GM12873 (cell line): Measurements from ENCODE around the gene RHOU.

Experiments
- TF ChIP-seq, protein P1 (sequence below): IDR thresholded peaks from 2 replicates; pipeline ENCODE4 v1.5.1; 2012; ENCODE audit warnings: low read depth, mild to moderate bottlenecking, moderate library complexity, low read length, control low read depth; ENCODE audit not compliant: insufficient read depth; ENCODE audit errors: missing control alignments

Gene RHOU

DNA sequence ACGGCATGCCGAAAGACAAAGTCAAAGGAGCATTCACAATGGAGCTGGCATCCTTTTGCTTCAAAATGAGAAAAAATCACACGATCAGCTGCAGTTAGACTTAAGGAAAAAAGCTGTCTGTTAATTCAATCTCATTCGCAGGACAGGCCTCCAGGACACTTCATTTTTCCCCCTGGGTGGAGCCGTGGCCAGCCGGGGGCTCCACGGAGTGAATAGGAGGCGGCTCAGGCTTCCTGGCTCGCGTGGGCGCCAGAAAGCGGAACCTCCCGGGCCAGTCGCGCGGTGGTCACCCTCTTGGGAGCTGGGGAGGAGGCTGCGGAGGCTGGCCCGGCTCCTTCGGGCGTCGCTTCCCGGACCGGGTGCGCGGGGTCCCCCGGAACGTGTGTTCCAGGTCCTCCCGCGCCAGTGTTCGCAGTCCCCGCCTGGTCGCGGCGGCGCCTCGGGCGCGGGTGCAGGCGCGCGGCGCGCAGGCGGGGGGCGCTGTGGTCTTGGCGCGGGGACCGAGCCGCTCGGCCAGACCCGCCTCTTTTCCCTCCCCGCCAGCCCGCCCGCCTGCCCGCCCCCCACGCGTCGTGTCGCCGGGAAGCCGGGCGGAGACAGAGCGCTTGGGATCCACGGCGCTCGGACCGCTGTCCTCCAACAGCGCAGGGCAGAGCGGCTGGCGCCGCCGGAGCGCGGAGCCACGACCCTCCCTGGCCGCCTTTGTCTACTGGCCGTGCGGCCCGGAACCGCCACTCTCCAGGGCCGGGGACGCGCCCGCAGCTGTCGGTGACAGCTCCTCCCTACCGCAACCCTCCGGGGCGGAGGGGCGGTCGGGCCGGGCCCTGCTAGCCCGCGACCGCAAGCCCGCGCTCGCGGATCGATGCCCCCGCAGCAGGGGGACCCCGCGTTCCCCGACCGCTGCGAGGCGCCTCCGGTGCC lies at the start of gene RHOU:
RHOU (plus strand) TSS at position 599 of the 921 bp plus-strand sequence; CDS start at position 863, 264 bp downstream.
- TF ChIP-seq, protein P1, sequence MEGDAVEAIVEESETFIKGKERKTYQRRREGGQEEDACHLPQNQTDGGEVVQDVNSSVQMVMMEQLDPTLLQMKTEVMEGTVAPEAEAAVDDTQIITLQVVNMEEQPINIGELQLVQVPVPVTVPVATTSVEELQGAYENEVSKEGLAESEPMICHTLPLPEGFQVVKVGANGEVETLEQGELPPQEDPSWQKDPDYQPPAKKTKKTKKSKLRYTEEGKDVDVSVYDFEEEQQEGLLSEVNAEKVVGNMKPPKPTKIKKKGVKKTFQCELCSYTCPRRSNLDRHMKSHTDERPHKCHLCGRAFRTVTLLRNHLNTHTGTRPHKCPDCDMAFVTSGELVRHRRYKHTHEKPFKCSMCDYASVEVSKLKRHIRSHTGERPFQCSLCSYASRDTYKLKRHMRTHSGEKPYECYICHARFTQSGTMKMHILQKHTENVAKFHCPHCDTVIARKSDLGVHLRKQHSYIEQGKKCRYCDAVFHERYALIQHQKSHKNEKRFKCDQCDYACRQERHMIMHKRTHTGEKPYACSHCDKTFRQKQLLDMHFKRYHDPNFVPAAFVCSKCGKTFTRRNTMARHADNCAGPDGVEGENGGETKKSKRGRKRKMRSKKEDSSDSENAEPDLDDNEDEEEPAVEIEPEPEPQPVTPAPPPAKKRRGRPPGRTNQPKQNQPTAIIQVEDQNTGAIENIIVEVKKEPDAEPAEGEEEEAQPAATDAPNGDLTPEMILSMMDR, result peak; percentile 23

DNA sequence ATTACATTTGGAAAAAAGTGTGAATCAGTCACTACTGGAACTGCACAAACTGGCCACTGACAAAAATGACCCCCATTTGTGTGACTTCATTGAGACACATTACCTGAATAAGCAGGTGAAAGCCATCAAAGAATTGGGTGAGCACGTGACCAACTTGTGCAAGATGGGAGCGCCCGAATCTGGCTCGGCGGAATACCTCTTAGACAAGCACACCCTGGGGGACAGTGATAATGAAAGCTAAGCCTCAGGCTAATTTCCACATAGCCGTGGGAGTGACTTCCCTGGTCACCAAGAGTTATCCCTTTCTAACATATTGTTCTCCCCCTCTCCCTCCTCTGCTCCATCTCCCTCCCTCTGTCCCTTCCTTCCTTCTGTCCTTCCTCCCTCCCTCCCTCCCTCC lies 47.7 kb upstream of the RHOU start:
- TF ChIP-seq, protein P1, result no peak

DNA sequence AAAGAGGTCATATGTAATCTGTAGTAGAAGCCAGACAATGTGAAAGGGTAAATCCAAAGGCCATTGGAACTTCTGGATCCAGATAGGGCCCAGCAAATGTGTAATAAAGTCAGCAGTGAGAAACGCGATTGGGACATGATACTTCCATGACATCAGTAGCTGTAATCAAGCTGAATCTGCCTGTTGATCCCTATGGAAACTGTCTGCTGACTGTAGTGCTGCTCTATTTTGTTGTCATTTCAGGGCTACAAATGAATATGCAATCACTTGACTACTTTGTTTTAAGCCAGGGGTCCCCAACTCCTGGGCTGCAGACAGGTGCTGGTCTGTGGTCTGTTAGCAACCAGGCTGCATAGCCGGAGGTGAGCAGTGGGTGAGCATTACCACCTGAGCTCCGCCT lies 46.0 kb upstream of the RHOU start:
- TF ChIP-seq, protein P1, result no peak

DNA sequence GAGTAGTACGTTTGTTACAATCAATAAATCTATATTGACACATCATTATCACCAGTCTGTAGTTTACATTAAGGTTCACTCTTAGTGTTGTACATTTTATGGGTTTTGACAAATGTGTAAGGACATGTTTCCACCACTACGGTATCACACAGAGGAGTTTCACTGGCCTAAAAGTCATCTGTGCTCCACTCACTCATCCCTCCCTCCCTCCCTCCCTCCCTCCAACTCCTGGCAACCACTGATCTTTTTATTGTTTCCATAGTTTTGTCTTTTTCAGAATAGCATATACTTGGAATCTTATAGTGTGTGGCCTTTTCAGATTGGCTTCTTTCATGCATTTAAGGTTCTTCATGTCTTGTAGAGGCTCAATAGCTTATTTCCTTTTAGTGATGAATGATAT lies 44.1 kb upstream of the RHOU start:
- TF ChIP-seq, protein P1, result no peak

DNA sequence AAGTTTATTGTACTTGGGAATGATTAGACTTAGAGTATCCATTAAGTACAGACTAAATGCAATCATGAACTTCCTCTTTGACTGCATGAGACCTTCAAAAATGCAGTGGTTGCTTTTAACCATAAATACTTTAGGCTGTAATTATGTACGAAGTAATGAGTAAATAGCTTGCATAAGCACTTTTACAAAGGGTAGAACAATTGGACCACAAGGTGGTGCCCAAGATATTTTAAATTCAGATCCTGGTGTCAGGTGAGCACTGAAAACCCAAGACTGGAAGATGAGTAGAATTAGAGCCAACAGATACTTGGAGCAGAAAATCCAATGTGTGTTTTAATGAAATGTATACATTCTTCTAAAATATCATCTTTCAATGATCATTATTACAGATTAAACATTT lies 43.4 kb upstream of the RHOU start:
- TF ChIP-seq, protein P1, result no peak

DNA sequence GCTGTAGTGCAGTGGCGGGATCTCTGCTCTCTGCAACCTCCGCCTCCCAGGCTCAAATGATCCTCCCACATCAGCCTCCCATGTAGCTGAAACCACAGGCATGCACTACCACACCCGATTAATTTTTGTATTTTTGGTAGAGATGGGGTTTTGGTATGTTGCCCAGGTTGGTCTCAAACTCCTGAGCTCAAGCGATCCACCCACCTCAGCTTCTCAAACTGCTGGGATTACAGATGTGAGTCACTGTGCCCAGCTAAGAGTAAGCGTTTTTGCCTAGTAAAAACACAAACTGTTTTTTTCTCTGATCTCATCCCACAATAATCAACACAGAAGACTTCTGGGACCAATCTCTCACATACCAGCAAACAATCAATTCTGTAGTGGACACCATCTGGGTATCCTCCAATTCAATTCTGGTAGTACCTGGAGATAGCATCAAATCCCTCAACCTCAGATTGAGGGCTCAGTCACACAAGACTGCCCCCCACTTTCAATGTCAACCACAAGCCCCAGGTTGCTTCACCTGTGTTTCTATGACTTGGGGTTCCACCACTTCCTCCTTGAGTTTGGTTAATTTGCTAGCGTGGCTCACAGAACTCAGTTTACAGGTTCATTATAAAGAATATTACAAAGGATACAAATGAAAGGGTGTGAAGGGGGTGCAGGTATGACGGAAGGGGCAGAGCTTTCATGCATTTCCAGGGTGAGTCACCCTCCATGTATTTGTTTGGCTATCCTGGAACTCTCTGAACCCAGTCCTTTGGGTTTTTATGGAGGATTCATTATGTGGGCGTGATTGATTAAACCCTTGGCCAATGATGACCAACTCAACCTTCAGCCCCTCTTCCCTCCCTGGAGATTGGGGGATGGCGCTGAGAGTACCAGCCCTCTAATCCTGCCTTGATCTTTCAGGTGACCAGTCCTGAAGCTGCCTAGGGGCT lies 40.0 kb upstream of the RHOU start:
- TF ChIP-seq, protein P1, result no peak

DNA sequence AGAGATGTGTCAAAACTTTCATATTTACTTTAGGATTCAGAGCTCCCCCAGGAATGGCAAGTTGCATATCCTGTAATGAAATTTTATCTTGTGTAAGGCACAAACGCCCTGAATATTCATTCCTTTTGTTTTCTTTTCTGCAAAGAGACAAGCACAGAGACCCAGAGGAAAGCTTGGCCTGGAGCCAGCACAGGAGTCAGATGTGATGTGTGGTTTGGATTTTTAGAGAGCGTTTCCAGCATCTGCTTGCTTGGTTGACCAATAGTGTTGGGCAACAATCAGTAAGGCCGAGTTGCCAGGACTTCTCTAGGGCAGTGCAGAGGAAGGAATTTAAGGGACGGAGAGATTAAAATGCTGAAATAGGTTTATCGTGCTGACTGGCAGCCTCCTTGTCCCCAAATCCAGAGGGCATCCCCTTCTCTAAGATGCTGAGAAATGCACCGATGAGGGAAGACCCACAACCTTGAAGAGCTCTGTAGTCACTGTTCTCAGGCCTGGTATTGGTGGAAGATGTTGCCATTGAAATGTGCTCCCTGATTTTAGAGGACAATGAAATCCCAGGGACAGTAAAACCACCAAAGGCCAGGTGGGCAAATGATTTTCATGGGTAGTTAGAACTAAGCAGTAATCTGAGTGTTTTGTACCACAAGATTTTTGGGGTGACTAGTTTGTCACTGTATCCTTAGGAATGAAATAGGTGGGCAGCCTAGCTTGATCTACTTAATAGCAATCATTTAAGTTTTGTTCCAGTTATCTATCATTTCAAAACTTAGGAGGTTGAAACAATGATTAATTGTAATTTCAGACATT lies 37.9 kb upstream of the RHOU start:
- TF ChIP-seq, protein P1, result no peak
